ENCODE results near the gene DUSP8. TPM values are rescaled to one million over a fixed set of nuclear protein-coding genes. Genes with fewer than 3 reads are reported as not detected.
"Not testable (repeated sequence)": the region's sequence is repeated elsewhere in the genome, so short reads cannot be mapped to it uniquely, and the experiment has no call there.

Gene DUSP8
- total RNA-seq, 1 donor from 2014 or later: 27.0 TPM

- peak overlapping the region in 1 of 2 donors; percentile 14 for H3K27ac ChIP-seq
- no peaks in the 10 kb centered on the region for H3K9me3 ChIP-seq
- intact Hi-C loops (cut with DNase I): no loop called here
- H3K4me3 ChIP-seq: no peak overlapping the region
- no peaks in the 10 kb centered on the region for H3K36me3 ChIP-seq
- no peaks in the 10 kb centered on the region for H3K27me3 ChIP-seq
- no peak for DNase-seq (ENCODE audit: low spot score in 2 of 2)
- TF ChIP-seq, protein P1, sequence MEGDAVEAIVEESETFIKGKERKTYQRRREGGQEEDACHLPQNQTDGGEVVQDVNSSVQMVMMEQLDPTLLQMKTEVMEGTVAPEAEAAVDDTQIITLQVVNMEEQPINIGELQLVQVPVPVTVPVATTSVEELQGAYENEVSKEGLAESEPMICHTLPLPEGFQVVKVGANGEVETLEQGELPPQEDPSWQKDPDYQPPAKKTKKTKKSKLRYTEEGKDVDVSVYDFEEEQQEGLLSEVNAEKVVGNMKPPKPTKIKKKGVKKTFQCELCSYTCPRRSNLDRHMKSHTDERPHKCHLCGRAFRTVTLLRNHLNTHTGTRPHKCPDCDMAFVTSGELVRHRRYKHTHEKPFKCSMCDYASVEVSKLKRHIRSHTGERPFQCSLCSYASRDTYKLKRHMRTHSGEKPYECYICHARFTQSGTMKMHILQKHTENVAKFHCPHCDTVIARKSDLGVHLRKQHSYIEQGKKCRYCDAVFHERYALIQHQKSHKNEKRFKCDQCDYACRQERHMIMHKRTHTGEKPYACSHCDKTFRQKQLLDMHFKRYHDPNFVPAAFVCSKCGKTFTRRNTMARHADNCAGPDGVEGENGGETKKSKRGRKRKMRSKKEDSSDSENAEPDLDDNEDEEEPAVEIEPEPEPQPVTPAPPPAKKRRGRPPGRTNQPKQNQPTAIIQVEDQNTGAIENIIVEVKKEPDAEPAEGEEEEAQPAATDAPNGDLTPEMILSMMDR (IDR thresholded peaks at IDR 0.05): no peak
- peaks cover 27 to 47% of the 10 kb centered on the region in 2 donors for H3K4me1 ChIP-seq
Observed at GRCh38 chr11:1511937-1512496, 60.1 kb downstream of the DUSP8 start.

- no peaks in the 10 kb centered on the region for H3K9me3 ChIP-seq
- no peak for DNase-seq (ENCODE audit: low spot score in 2 of 2)
- TF ChIP-seq, protein P1 (IDR thresholded peaks at IDR 0.05): no peak
- H3K27ac ChIP-seq: no peak overlapping the region
- H3K4me3 ChIP-seq: no peak overlapping the region
- no peaks in the 10 kb centered on the region for H3K36me3 ChIP-seq
- intact Hi-C loops (cut with DNase I): no loop called here
- H3K27me3 ChIP-seq: no peaks in the 10 kb centered on the region
- peaks cover 33 to 58% of the 10 kb centered on the region in 2 donors for H3K4me1 ChIP-seq
Observed at GRCh38 chr11:1510928-1511327, 61.1 kb downstream of the DUSP8 start.

DNA sequence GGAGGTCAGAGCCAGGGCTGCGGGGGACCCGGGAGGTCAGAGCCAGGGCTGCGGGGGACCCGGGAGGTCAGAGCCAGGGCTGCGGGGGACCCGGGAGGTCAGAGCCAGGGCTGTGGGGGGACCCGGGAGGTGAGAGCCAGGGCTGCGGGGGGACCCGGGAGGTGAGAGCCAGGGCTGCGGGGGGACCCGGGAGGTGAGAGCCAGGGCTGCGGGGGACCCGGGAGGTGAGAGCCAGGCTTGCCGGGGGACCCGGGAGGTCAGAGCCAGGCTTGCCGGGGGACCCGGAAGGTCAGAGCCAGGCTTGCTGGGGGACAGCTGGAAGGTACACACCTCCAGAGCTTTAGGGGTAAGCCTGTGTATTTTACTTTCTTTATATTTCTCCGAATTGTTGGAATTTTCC, 61.7 kb downstream of the DUSP8 start:
- H3K36me3 ChIP-seq; DNase-seq (ENCODE audit: low spot score in 2 of 2); H3K4me3 ChIP-seq; H3K9me3 ChIP-seq; H3K27ac ChIP-seq; H3K27me3 ChIP-seq; intact Hi-C loops (cut with DNase I): not testable (repeated sequence)
- peaks cover 28 to 59% of the 10 kb centered on the region in 2 donors for H3K4me1 ChIP-seq

GRCh38 chr11:1509626-1510255, 62.3 kb downstream of the DUSP8 start:
- intact Hi-C loops (cut with DNase I): no loop called here
- Histone ChIP-seq H3K4me1 (peaks cover 23 to 59% of the 10 kb centered on the region in 2 donors), H3K36me3 (no peaks in the 10 kb centered on the region), H3K9me3 (no peaks in the 10 kb centered on the region), H3K27ac (peak overlapping the region; percentile 4 to 74), H3K27me3 (no peaks in the 10 kb centered on the region), H3K4me3 (no peak overlapping the region)
- TF ChIP-seq, protein P1 (IDR thresholded peaks at IDR 0.05): no peak
- no peak for DNase-seq (ENCODE audit: low spot score in 2 of 2)

GRCh38 chr11:1508986-1509385, 63.1 kb downstream of the DUSP8 start:
- H3K4me1 ChIP-seq: peaks cover 26 to 59% of the 10 kb centered on the region in 2 donors
- no peak for DNase-seq (ENCODE audit: low spot score in 2 of 2)
- TF ChIP-seq, protein P1 (IDR thresholded peaks at IDR 0.05): no peak
- H3K9me3 ChIP-seq: no peaks in the 10 kb centered on the region
- H3K27me3 ChIP-seq: no peaks in the 10 kb centered on the region
- H3K4me3 ChIP-seq: no peak overlapping the region
- peak overlapping the region; percentile 4 to 74 for H3K27ac ChIP-seq
- intact Hi-C loops (cut with DNase I): no loop called here
- H3K36me3 ChIP-seq: no peaks in the 10 kb centered on the region

GRCh38 chr11:1508491-1508891, 63.6 kb downstream of the DUSP8 start:
- TF ChIP-seq, protein P1 (IDR thresholded peaks at IDR 0.05): no peak
- Histone ChIP-seq H3K4me1 (peaks cover 30 to 61% of the 10 kb centered on the region in 2 donors), H3K4me3 (peak overlapping the region in 1 of 2 donors; percentile 49), H3K27me3 (no peaks in the 10 kb centered on the region), H3K27ac (peak overlapping the region; percentile 74 to 80), H3K36me3 (no peaks in the 10 kb centered on the region), H3K9me3 (no peaks in the 10 kb centered on the region)
- intact Hi-C loops (cut with DNase I): no loop called here
- DNase-seq (ENCODE audit: low spot score in 2 of 2): no peak

Data from ascending aorta (tissue), 2 donors.